Renal cortical epithelial cell (primary cell): Measurements from ENCODE around the gene GDPD5. TPM values are rescaled to one million over a fixed set of nuclear protein-coding genes. Genes with fewer than 3 reads are reported as not detected.

Experiments
- DNase-seq: peaks from one replicate; pipeline ENCODE4 v3.0.0-alpha.2; 2011; ENCODE audit warnings: low read depth
- total RNA-seq: library from RNA; depleted of rRNA; stranded (reverse); fragments of >200 nt; gene quantifications from 2 replicates; pipeline ENCODE4 v1.2.3, GENCODE V29; 2014

GDPD5 gene
- total RNA-seq, 1 donor from 2014 or later: 3.0 TPM

DNA sequence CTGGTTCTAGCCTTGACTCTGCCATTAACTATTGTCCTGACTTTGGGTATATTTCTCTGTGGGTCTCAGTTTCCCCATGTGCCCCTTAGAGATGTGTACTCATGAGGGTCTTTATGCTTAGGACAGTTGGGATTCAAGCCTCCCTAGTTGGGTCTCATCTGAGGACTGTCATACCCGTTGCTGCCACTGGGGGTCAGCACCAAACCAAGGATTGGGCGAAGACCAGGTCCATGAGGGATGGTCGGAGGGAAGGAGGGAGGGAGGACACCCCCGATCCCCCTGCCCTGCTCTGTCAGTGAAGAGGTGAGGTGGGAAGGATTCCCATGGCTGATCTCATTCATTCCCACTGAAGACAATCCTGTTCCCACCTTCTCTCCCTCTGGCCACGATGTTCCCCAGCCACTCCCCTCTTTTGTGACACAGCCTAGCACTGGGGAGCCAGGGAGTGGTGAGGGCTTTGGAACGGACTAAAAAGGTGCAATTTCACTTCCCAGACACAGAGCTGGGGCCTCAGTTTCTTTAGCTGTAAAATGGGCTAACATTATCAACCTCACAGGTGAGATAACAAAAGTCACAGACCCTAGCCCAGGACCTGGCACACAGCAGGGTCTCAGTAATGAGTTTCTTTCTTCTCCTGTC lies 80.3 kb downstream of the GDPD5 start:
- DNase-seq: no peak

DNA sequence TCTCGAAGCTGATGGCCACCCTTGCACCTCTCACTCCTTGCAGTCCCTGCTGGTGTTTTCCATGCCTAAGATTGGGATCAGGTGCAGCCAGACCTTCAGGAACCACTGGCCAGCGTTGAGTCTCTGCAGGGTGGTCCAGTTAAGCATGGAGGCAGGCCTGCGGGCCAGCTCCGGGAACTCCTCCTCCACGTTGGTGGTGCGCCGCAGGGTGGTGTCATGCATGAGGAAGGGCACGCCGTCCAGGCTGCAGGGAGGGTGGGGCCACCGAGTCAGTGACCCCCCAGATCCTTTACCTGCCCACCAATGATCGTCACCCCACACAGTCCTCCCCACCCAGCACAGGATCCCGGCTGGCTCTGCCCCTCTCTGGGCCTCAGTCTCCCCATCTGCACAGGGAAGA lies 82.7 kb downstream of the GDPD5 start:
- no peak for DNase-seq

GRCh38 chr11:75442161-75442885 lies 83.4 kb downstream of the GDPD5 start:
- no peak for DNase-seq

- no peak for DNase-seq
Observed at GRCh38 chr11:75441804-75442132, 84.0 kb downstream of the GDPD5 start.

GRCh38 chr11:75440960-75441803 lies 84.6 kb downstream of the GDPD5 start:
- DNase-seq: no peak

GRCh38 chr11:75439495-75440120 lies 86.1 kb downstream of the GDPD5 start:
- DNase-seq: no peak

GRCh38 chr11:75439026-75439425 lies 86.7 kb downstream of the GDPD5 start:
- DNase-seq: no peak

DNA sequence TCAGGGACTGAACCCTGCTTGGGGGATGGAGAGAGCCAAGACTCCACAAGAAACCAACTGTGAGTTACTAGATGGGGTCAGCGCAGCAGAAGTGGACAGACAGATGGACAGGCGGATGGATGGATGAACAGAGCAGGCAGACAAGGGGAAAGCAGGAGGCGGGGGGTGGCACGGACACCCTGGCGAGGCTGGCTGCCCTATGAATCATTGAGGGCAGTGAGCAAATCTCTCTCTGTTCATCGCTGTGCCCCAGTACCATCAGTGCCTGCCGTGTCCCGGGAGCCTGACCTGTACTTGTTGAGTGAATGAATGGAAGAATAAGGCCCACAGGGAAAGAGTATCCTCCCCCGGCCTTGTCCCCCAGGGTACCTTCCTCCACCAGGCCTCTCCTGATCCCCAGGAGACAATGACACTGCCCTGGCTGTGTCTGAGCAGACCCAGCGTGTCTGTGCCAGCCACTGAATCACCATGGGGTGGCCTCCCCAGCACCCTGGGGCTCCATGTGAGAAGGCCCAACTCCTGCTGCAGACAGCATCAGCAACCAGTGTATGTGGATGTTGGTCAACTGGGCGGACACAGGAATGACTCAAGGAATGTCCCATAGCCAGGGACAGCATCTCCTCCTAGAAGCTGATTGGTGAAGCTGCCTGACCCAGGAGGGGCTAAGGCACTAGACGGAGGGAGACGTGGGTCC lies 87.6 kb downstream of the GDPD5 start:
- no peak for DNase-seq

- DNase-seq: no peak
Observed at GRCh38 chr11:75436806-75437205, 88.9 kb downstream of the GDPD5 start.

DNA sequence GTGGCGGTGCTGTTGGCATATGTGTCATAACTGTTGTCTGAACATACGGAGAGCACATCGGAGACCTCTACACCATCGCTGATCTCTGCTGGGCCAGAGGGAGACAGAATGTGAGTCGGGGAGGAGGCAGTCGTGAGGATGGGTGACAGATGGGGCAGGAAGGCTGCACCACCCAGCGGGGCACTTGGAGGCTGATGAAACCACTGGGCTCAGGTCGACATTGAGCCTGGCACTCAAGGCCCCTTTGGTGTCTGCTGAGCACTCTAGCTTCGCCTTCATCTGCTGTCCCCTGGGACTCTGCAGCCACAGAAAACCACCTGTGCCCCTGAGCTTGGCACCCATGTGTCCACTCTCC lies 90.2 kb downstream of the GDPD5 start:
- no peak for DNase-seq

- no peak for DNase-seq
Observed at GRCh38 chr11:75434886-75435570, 90.7 kb downstream of the GDPD5 start.

GRCh38 chr11:75434051-75434450 lies 91.7 kb downstream of the GDPD5 start:
- DNase-seq: no peak

GRCh38 chr11:75433443-75433842 lies 92.3 kb downstream of the GDPD5 start:
- no peak for DNase-seq

GRCh38 chr11:75432911-75433321 lies 92.8 kb downstream of the GDPD5 start, which contains the start of gene KLHL35:
Gene KLHL35, minus strand, starts transcription at chr11:75433203. Its CDS starts 2,574 bp downstream, at chr11:75430629.
- DNase-seq: no peak

GRCh38 chr11:75431533-75432525 lies 93.9 kb downstream of the GDPD5 start:
- no peak for DNase-seq

DNA sequence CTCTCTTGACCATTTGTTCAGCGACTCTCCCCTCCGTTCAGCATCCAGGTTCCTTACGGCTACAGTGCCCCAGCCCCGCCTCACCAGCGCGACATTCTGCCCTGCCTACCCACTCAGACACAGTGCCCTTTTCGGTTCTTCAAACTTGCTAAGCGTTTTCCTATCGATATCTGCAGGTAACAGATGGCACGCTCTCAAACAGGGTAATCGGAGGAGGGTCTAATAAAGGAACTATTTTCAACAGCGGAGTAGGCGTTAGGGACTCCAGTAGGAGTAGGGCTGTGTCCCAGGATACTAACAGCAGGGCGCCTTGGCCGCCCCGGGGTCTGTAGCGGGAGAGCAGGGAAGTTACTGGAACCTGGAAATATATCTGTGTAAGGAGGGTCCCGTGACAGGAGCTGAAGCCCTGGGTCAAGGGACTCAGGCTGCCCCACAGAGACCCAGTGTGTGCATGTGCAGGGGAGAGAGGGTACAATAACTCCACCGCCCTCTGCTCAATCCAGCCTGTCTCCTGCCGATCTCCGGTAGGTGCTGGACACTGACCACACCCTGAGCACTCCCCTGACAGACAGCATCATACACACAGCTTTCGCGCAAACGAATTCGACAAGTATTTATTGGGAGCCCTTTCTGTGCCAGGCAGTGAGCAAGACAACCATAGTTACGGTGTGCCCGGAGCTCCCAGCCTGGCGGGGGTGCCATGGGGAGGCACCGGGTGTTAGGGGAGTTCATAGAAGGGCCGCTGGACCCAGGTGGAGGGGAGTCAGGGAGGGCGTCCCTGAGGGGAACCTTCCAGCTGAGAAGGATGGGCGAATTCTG lies 94.8 kb downstream of the GDPD5 start:
- no peak for DNase-seq

GRCh38 chr11:75429902-75430713 lies 95.6 kb downstream of the GDPD5 start:
- no peak for DNase-seq

DNA sequence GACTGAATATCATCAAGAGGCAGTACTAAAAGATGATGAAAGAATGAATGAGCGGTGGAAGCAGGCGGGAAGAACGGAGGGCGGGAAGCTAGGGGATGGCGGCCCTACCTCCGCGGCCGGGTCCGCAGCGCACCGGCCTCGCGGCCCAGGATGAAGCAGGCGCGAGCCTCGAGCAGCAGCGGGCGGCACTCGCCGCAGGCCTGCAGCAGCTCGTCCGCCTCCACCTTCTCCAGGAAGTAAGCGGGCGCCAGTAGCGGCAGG lies 96.2 kb downstream of the GDPD5 start:
- DNase-seq: no peak
